GM10266 (cell line): ENCODE measurements around the gene GDF15.
A peak's percentile ranks its signal among the peaks of the same experiment; 100 is the strongest.

Experiments used
- DNase-seq: peaks from one replicate; pipeline ENCODE4 v3.0.0; 2012; ENCODE audit errors: extremely low spot score
- TF ChIP-seq, protein P1 (sequence below): IDR thresholded peaks from 2 replicates; pipeline ENCODE4 v1.5.1; 2012; ENCODE audit warnings: mild to moderate bottlenecking, low read depth; ENCODE audit not compliant: control insufficient read depth, insufficient read depth; ENCODE audit errors: missing control alignments

GDF15 gene

DNA sequence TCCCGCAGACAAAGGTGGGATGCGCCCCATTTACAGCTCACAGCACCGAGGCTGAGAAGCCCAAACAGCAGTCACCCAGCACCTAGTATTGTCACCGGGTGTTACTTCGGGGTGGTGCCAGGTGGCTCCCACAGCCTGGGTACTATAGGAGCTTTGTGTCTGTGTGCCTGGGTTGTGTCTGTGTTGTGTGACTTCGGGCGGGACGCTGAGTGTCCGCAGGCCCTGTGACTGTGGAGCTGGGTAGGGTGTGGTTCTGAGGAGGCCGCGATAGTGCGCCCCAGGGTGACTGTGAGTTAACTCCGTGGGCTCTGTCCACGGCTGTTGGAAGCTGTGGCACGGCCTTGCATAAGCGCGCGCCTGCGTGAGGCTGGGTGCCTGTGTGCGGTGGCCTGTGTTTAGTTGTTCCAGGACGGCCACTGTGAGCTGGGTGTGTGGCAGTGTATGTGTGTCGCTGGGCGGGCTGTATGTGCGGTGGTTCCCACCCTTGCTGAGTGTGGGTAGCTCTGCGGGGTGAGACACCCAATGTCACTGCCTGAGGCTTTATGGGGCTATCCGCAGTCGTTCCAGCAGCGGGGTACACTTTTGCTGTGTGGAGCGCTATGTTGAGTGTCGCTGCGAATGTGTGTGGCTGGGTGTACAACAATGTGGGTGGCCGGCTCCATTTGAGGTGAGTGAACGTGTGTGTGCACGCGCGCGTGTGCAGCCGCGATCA is 32.7 kb downstream of the GDF15 start:
- DNase-seq, result no peak
- TF ChIP-seq, protein P1, sequence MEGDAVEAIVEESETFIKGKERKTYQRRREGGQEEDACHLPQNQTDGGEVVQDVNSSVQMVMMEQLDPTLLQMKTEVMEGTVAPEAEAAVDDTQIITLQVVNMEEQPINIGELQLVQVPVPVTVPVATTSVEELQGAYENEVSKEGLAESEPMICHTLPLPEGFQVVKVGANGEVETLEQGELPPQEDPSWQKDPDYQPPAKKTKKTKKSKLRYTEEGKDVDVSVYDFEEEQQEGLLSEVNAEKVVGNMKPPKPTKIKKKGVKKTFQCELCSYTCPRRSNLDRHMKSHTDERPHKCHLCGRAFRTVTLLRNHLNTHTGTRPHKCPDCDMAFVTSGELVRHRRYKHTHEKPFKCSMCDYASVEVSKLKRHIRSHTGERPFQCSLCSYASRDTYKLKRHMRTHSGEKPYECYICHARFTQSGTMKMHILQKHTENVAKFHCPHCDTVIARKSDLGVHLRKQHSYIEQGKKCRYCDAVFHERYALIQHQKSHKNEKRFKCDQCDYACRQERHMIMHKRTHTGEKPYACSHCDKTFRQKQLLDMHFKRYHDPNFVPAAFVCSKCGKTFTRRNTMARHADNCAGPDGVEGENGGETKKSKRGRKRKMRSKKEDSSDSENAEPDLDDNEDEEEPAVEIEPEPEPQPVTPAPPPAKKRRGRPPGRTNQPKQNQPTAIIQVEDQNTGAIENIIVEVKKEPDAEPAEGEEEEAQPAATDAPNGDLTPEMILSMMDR, result no peak

DNA sequence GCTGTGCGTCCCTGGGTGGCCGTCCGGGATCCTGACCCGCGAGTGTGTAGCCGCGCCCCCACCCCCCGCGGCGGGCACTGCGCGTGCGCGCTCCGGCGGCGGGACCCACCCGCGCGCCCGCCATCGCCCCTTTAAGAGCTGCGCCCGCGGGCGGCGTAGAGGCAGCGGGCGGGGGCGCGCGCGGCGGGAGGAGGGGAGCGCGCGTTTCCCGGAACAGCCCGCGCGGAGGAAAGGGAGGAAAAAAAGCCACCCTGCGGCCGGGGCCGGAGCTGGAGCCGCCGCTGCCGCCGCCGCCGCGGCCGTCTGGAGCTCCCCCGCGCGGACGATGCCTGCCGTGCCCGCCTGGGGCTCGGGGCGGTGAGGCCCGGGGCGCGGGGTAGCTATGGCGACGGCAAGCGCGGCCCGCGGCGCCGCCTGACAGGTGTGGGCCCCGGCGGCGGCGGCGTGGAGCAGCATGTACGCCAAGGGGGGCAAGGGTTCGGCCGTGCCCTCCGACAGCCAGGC is 33.3 kb downstream of the GDF15 start, which contains the start of gene SSBP4:
TSS of gene SSBP4 (plus strand) at position 204 of the 504 bp plus-strand sequence. CDS start at position 455, 251 bp downstream.
- TF ChIP-seq, protein P1, result peak; percentile 46
- peak; percentile 97 for DNase-seq

DNA sequence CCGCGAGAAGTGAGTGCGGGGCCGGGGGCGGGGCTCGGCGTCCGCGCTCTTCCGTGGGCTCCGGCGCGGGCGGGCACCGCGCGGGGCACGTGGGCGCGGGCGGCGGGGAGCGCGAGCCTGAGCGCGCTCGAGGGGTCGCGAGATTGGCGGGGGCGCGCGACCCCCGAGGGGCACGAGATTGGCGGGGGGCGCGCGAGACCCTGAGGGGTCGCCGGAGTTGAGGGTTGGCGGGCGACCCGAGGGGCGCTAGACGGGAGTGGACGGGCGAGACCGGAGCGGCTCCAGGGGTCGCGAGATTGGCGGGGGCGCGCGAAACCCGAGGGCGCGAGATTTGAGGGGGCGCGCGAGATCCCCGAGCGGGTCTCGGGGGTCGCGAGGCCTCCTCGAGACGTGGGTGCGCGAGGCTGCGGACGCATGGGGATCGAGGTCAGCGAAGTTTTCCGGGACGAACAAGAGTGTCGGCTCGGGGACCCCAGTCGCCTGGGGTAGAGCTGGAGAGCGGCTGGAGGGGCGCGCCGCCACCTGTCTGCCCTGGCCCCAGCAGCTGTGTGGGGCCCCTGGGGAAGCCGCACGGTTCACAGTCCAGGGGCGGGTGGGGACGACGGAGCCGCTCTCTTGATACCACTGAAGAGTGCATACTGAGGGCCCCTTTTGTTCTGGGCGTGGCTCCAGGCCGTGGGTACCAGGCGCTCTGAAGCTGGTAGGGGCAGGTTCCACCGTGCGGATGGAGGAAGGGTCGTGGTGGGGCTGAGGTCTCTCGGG is 33.9 kb downstream of the GDF15 start:
- TF ChIP-seq, protein P1, result no peak
- DNase-seq, result no peak

DNA sequence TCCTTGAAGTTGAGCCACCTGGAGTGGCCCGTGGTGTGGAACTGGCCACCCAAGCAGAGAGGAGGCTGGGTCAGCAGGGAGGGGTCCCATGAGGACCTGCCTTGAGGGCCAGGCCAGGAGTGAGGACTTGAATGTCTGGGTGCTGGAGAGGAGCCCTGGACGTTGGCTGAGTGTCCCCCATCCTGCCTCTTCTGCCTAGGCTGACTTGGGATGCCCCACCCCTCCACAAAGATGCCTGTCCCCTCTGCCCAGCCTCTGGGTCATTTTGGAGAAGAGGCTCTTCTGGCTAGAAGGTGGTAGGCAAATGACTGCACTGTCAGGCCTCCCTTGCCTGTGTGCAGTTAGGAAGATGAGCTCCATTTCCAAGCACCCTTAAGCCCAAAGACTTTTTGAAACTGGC is 35.0 kb downstream of the GDF15 start:
- no peak for DNase-seq
- TF ChIP-seq, protein P1, result no peak

DNA sequence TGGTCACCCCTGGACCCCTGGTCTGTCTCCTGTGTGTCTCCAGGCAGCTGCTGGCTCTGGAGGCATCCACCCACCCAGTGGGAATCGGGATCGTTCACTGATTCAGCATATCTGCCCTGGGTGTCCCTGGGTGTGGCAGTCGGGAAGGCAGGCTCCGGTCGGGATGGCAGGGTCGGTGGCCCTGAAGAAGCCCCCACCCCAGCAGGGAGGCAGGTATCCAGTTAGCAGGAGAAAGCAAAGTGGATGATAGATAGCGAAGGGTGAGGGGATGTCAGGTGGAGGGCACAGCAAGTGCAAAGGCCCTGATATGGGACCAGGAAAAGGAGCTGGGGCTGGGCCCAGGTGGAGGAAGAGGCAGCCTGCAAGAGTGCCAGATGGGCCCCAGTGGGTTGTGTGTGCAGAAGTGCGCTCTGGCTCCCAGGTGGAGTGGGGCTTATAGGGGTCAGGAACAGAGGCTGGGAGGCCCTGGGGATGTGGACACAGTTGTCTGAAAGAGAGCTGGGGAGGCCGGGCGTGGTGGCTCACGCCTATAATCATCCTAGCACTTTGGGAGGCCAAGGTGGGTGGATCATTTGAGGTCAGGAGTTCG is 35.5 kb downstream of the GDF15 start:
- TF ChIP-seq, protein P1, result no peak
- DNase-seq, result no peak

DNA sequence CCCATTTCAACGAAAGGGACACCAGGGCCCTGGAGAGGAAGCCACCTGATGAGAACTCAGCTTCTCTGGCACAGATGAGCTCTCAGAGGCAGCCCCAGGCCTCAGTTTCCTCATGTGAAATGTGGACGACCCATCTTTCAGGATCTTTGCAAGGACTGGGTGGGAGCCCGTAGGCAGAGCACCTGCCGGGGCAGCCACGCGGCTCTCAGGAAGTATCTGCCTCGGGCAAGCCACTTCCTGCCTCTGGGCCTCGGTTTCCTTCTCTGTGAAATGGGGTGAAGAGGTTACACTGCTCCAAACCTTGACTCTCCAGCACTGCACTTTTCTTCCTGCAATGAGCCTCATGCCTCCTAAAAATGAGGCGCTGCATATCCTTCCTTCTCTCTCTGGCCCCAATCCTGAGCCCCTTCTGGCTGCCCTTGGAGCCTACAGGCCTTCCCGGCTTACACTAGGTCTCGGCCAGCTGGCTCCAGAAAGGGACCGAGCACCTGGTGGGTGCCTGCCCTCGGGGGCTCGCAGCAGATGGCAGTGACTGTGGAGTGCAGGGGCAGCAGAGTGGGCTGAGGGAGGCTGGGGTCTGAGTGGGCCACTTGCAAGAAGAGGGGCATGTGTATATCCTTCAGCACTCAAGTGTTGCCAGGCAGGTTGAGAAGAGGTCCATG is 36.7 kb downstream of the GDF15 start:
- DNase-seq, result no peak
- TF ChIP-seq, protein P1, result no peak
